ENCODE data around the gene PPID.

- TF ChIP-seq CTCF (IDR thresholded peaks at IDR 0.05) (no peak), POLR2A (IDR thresholded peaks at IDR 0.05) (no peak)
Measured at GRCh38 chr4:158769175-158769921, 46.2 kb upstream of the PPID start.

All from gastroesophageal sphincter (tissue), 3 donors.